ENCODE measurements around the gene FOXN3.

Gene FOXN3

DNA sequence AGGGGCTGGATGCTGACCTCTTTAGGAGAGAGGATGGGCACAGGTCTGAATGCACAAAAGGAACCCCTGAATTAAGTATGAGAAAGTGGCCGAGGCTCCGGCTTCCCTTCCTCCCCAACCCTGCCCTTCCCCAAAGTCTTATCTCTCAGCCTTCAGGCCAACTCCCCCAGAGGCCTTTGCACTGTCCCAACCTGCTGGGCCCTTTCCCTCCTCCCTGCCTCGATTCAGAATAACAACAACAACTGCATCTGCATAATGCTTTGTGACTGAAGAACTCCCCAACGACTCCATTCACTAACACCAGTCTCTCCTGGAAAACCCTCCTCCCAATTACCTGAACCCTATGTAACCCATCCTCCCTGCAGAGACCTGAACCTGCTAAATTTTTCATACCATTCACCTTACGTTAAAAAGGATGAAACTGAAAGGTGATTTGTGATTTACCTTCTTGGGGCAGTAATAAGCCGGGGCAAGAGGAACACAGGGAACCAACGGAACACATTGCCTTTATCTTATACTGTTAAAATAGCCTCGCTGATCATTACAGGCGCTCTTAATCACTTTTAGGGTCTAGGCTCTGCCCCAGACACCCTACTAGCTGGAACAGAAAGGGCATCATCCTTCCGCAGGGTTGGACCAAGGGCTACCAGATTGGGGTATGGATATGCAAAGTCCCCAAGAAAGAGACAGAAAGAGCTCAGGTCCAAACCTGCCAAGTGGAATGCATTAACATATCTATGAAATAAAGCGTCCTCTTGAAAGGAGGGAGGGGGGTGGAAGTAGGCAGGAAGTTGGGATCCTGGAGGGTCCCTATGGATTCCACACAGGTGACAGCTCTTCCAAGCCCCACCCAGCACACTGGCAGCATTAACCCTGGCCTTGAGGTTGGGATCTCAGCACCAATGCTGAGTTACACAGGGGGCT is 24.2 kb upstream of the FOXN3 start:
- H3K9me3 ChIP-seq (ENCODE audit: low read depth, low read length) = no peaks in the 10 kb centered on the region
- H3K36me3 ChIP-seq (ENCODE audit: insufficient read depth, low read length) = no peaks in the 10 kb centered on the region
- H3K4me3 ChIP-seq = no peak overlapping the region
- TF ChIP-seq POLR2AphosphoS5 (IDR thresholded peaks at IDR 0.05; ENCODE audit: borderline replicate concordance, low read depth, low read length) (no peak), FOXP2 (optimal IDR thresholded peaks at IDR 0.05; ENCODE audit: control extremely low read depth, extremely low read length, insufficient read depth) (no peak), EZH2 (IDR thresholded peaks at IDR 0.05) (no peak)
- DNase-seq (ENCODE audit: low read depth, low spot score) = no peak
- no peak overlapping the region for H3K9ac ChIP-seq (ENCODE audit: insufficient read length)
- H3K27ac ChIP-seq = no peak overlapping the region

DNA sequence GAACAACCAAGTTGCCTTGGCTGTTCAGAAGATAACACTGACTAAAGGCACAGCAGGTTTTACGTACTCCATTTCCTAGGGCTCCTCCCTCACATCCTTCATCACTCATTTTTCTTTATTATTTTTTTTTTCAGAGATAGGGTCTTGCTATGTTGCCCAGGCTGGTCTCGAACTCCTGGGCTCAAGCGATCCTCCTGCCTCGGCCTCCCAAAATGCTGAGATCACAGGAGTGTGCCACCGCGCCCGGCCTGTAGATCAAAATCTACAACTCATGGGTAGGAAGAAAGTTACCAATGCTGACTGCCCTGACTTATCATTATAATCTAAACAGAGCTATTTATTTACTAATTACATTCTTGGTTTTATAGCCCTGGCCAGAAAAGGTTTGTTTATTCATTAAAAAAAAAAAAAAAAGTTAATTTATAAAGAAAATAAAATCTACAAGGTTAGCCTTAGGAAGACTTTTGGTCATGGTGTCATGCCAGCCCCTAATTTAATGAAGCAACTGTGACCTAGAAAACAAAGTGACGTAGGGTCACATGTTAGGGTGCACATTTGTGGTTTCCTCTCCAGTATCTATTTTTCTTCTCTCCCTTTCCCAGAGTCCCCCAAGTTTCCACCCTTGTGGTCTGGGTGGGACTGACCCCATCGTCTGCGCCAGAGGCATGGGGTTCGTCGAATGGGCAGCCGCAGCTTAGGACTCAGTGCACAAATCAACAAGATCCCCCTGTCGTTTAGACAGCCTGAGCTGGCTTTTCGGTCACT is 19.0 kb upstream of the FOXN3 start:
- no peak overlapping the region for H3K4me3 ChIP-seq
- no peak for TF ChIP-seq POLR2AphosphoS5 (IDR thresholded peaks at IDR 0.05; ENCODE audit: borderline replicate concordance, low read depth, low read length)
- TF ChIP-seq FOXP2 (optimal IDR thresholded peaks at IDR 0.05; ENCODE audit: control extremely low read depth, extremely low read length, insufficient read depth) = no peak
- no peak for TF ChIP-seq EZH2 (IDR thresholded peaks at IDR 0.05)
- H3K9ac ChIP-seq (ENCODE audit: insufficient read length) = no peak overlapping the region
- no peak for DNase-seq (ENCODE audit: low read depth, low spot score)
- no peaks in the 10 kb centered on the region for H3K9me3 ChIP-seq (ENCODE audit: low read depth, low read length)
- H3K36me3 ChIP-seq (ENCODE audit: insufficient read depth, low read length) = no peaks in the 10 kb centered on the region
- no peak overlapping the region for H3K27ac ChIP-seq

DNA sequence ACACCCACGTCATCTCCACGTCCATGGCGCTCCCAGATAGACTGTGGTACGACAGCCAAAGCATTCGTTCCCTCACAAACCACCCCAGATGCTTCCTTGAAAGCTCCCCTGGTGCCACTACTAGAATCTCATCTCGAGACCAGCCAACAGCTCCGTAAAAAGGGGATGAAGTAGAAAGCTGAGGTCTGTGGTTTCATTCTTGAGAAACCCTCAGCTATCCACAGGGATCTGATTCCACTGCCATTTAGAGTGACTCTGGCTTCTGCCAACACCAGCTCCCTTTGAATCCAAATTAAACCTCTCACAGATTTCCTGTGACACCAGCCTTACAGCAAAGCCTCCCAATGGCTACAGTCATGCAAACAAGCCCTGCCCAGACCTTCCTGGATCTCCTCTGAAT is 18.5 kb upstream of the FOXN3 start:
- Histone ChIP-seq H3K36me3 (ENCODE audit: insufficient read depth, low read length) (no peaks in the 10 kb centered on the region), H3K4me3 (no peak overlapping the region), H3K9ac (ENCODE audit: insufficient read length) (no peak overlapping the region), H3K9me3 (ENCODE audit: low read depth, low read length) (no peaks in the 10 kb centered on the region), H3K27ac (no peak overlapping the region)
- DNase-seq (ENCODE audit: low read depth, low spot score) = no peak
- TF ChIP-seq FOXP2 (optimal IDR thresholded peaks at IDR 0.05; ENCODE audit: control extremely low read depth, extremely low read length, insufficient read depth) (no peak), EZH2 (IDR thresholded peaks at IDR 0.05) (no peak), POLR2AphosphoS5 (IDR thresholded peaks at IDR 0.05; ENCODE audit: borderline replicate concordance, low read depth, low read length) (no peak)

DNA sequence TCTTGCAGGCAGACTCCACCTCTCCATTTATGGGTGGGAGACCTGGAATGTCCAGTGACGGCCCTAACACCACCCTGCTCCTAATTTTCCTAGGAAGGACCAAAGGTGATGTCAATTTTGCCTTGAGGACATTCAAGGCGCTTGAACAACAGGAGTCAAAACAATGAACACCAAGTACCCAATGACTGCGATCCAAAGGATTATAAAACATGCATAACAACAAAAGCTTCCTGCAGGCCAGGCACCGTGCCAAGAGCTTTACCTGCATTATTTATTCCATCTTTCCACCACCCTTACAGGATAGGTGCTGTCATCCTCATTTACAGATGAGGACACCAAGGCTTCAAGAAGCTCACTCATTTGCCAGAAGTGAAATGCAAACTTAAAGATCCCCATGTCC is 15.2 kb upstream of the FOXN3 start:
- no peaks in the 10 kb centered on the region for H3K36me3 ChIP-seq (ENCODE audit: insufficient read depth, low read length)
- H3K9me3 ChIP-seq (ENCODE audit: low read depth, low read length) = no peaks in the 10 kb centered on the region
- DNase-seq (ENCODE audit: low read depth, low spot score) = no peak
- no peak overlapping the region for H3K27ac ChIP-seq
- TF ChIP-seq EZH2 (IDR thresholded peaks at IDR 0.05) = no peak
- TF ChIP-seq FOXP2 (optimal IDR thresholded peaks at IDR 0.05; ENCODE audit: control extremely low read depth, extremely low read length, insufficient read depth) = no peak
- TF ChIP-seq POLR2AphosphoS5 (IDR thresholded peaks at IDR 0.05; ENCODE audit: borderline replicate concordance, low read depth, low read length) = no peak
- H3K4me3 ChIP-seq = no peak overlapping the region
- H3K9ac ChIP-seq (ENCODE audit: insufficient read length) = no peak overlapping the region

DNA sequence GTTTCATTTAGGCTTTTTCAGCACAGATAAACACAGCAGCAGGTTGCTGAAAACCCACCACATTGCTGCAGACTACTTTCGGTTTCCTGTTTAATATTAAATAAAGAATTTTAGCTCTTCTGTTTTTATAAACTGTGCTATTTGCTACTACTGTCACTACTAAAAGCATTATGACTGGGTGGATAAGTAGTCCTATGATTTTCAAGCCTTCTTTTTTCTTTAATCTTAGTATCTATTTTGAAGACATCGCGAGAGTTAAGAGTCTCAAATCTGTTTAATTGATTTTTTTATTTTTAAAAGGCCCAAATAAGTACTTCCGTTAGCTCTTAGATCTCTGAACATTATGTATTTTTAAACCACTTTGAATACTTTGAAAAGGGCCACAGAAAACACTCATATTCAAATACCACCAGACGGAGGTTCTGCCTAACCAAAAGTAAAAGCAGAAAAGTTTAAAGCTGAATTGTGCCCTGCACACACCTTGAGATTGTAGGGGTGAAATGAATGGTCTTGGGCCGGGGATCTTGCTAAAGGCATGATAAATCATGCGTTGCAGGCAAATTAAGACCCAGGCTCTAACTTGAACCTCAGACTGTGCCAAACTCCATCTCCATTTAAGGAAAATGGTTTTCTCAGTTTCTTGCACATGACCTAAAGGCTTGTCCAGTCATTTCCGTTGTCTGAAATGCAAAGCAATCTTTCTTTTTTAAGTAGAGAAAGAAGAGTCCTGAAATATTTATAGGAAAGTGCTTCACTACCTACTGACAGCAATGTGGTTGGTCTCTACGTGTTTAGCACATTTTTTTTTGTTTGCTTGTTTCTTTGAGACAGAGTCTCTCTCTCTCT is 13.6 kb upstream of the FOXN3 start:
- no peak for DNase-seq (ENCODE audit: low read depth, low spot score)
- TF ChIP-seq POLR2AphosphoS5 (IDR thresholded peaks at IDR 0.05; ENCODE audit: borderline replicate concordance, low read depth, low read length) (no peak), EZH2 (IDR thresholded peaks at IDR 0.05) (no peak)
- Histone ChIP-seq H3K27ac (peak overlapping the region; percentile 80), H3K4me3 (peak overlapping the region; percentile 65), H3K9me3 (ENCODE audit: low read depth, low read length) (no peaks in the 10 kb centered on the region), H3K9ac (ENCODE audit: insufficient read length) (peak overlapping the region; percentile 54), H3K36me3 (ENCODE audit: insufficient read depth, low read length) (no peaks in the 10 kb centered on the region)

DNA sequence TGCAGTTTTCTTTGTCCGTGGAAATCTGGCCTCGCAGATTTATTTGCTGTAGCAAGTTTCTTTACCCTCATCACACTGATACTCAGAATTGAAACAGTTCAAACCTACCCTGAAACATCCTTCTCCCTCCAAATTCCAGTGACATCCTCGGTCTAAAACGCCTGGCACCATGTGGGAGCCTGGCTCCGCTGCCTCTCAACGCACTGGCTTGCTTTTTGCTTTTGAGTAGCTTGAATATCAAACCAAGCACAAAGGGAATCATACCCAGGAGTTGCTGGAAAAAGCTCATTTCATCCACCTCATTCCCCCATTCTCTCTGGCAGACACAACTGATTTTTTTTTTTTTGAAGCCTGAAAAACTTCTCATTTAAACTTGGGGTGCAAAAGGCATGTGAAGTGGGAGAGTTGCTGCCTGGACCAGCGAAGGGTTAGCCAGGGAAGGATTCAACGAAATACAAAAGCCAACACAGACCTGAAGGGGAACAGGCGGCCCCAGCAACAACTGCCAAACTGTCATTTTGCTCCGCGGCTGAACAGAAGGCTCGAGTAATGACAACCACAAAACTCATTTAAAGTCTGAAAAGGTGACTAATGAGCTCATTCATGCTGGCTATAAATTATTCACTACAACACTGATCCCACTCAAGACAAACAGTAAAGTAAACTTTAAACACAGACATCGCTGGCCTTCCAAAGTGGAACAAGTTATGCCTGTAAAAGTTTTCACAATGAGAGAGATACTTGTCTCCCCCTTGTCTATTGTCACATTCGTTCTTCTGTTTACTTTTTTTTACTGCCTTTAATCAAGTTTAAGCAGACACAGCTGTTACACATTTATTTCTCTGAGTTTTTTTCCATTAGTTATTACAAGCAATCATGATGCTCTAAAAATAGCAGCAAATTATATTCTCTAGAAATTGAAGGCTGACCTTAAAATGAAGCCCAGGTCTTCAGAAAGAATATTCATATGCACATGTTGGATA is 12.5 kb upstream of the FOXN3 start:
- H3K9me3 ChIP-seq (ENCODE audit: low read depth, low read length) = no peaks in the 10 kb centered on the region
- peak overlapping the region; percentile 65 for H3K4me3 ChIP-seq
- H3K36me3 ChIP-seq (ENCODE audit: insufficient read depth, low read length) = no peaks in the 10 kb centered on the region
- no peak for TF ChIP-seq EZH2 (IDR thresholded peaks at IDR 0.05)
- no peak for TF ChIP-seq FOXP2 (optimal IDR thresholded peaks at IDR 0.05; ENCODE audit: control extremely low read depth, extremely low read length, insufficient read depth)
- no peak for TF ChIP-seq POLR2AphosphoS5 (IDR thresholded peaks at IDR 0.05; ENCODE audit: borderline replicate concordance, low read depth, low read length)
- H3K9ac ChIP-seq (ENCODE audit: insufficient read length) = peak overlapping the region; percentile 54
- peak overlapping the region; percentile 80 for H3K27ac ChIP-seq
- DNase-seq (ENCODE audit: low read depth, low spot score) = no peak

DNA sequence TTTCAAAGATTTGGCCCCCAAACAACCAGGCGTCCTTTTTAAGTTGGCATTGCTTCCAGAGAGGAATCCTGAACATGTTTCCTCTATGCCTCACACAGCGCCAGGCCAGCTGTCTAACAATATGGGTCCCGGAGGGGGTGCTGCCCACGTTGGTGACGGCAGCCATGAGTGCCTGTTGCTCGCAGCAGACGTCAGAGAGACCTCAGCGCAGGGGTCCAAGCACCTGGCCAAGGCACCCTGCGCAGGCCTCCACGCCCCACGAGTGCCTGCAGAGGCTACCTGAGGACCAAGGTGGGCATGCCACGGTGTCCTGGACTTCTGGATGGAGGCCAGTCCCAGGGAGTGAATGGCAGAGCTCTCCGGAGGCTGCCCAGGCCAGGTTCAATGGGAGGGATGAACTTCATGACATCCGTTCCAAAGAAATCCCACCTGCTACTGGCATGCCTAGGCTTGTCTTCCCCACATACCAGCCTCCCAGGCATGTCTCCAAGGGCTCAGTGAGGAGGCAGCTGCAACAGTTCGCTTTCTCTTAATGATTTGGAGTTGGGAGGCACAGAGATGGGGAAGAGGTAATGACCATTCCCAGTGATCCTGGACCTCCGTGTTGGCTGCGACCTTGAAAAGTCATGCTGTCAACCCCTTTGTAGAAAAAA is 11.6 kb upstream of the FOXN3 start:
- no peak overlapping the region for H3K4me3 ChIP-seq
- H3K36me3 ChIP-seq (ENCODE audit: insufficient read depth, low read length) = no peaks in the 10 kb centered on the region
- no peak overlapping the region for H3K27ac ChIP-seq
- no peak overlapping the region for H3K9ac ChIP-seq (ENCODE audit: insufficient read length)
- no peaks in the 10 kb centered on the region for H3K9me3 ChIP-seq (ENCODE audit: low read depth, low read length)
- no peak for DNase-seq (ENCODE audit: low read depth, low spot score)
- TF ChIP-seq EZH2 (IDR thresholded peaks at IDR 0.05) (no peak), FOXP2 (optimal IDR thresholded peaks at IDR 0.05; ENCODE audit: control extremely low read depth, extremely low read length, insufficient read depth) (no peak), POLR2AphosphoS5 (IDR thresholded peaks at IDR 0.05; ENCODE audit: borderline replicate concordance, low read depth, low read length) (no peak)

All from SK-N-MC (cell line).